Measurements from ENCODE around the gene SLC45A2.

SLC45A2 gene

DNA sequence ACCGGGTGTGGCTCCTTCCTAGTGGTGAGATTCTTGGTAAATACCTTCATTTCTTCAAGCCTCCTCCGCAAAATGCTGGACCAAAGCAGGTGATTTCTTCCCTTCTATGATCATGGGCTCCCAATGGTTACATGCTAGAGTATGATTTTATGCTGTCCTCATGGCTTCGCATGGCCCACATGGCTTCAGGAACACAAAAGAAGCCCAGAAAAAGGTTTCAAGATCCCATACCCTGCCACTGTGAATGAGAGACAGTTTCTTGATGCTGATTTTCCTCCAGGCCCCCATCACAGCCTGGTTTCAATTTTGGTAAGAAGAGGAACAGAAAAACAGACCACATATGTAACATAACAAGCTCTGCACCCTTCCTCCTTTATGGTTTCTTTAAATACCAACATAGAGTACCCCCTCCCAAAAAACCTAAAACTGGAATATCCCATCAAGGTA is 50.7 kb downstream of the SLC45A2 start:
- H3K4me3 ChIP-seq (replicated peaks; ENCODE audit: low read depth, low read length): no peak overlapping the region
- TF ChIP-seq, protein P1, sequence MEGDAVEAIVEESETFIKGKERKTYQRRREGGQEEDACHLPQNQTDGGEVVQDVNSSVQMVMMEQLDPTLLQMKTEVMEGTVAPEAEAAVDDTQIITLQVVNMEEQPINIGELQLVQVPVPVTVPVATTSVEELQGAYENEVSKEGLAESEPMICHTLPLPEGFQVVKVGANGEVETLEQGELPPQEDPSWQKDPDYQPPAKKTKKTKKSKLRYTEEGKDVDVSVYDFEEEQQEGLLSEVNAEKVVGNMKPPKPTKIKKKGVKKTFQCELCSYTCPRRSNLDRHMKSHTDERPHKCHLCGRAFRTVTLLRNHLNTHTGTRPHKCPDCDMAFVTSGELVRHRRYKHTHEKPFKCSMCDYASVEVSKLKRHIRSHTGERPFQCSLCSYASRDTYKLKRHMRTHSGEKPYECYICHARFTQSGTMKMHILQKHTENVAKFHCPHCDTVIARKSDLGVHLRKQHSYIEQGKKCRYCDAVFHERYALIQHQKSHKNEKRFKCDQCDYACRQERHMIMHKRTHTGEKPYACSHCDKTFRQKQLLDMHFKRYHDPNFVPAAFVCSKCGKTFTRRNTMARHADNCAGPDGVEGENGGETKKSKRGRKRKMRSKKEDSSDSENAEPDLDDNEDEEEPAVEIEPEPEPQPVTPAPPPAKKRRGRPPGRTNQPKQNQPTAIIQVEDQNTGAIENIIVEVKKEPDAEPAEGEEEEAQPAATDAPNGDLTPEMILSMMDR (IDR thresholded peaks at IDR 0.05; ENCODE audit: low read depth, low read length, missing control alignments): no peak
- DNase-seq (ENCODE audit: extremely low read depth, low read depth): no peak

DNA sequence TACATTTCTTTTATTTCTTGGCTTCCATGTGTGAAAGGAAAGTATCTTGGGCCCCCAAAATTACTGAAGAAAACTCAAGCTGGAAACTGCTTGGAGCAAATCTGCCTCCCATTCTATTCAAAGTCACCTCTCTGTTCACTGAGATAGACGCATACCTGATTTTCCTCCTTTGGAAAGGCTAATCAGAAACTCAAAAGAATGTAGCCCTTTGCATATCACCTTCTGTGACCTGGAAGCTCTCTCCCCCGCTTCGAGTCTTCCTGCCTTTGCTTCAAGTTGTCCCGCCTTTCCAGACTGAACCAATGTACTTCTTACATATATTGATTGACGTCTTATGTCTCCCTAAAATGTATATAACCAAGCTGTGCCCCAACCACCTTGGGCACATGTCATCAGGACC is 53.4 kb downstream of the SLC45A2 start:
- DNase-seq (ENCODE audit: extremely low read depth, low read depth): no peak
- TF ChIP-seq, protein P1 (IDR thresholded peaks at IDR 0.05; ENCODE audit: low read depth, low read length, missing control alignments): no peak

DNA sequence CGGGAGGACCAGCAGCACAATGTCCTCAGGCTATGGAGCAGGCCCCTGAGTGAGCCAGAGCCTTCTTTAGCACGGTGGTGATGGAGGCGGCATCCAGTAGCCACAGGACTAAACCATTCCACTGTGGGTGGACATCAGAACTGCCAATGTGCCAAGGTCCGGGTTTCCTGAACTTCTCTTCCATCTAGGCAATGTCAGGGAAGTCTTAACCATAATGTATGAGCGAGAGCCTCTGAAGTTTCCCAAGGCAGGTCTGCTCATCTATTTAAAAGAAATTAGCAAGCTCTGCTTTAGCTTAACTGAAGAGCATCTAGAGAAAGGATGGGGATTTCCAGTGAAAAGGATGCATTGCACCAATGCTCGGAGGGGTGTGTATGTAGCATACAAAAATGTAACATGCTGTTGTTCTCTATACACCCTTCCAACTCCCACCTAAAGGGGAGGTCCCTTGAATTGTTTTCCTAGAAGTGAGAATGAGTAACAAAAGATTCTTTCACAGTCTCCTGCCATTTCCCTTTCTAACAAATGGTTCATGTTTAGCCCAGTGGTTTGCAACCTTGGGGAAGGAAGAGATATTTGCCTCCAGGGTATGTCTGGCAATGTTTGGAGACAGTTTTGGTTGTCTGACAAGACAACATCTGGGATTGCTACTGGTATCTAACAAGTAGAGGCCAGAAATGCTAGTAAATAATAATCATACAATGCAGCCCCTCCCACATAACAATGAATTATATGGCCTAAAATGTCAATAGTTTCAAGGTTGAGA is 54.4 kb downstream of the SLC45A2 start:
- no peak overlapping the region for H3K4me3 ChIP-seq (replicated peaks; ENCODE audit: low read depth, low read length)
- DNase-seq (ENCODE audit: extremely low read depth, low read depth): no peak
- TF ChIP-seq, protein P1 (IDR thresholded peaks at IDR 0.05; ENCODE audit: low read depth, low read length, missing control alignments): no peak

More for the DNA sequence above, 53.4 kb downstream of the SLC45A2 start:
- no peak overlapping the region for H3K4me3 ChIP-seq (replicated peaks; ENCODE audit: low read depth, low read length)

DNA sequence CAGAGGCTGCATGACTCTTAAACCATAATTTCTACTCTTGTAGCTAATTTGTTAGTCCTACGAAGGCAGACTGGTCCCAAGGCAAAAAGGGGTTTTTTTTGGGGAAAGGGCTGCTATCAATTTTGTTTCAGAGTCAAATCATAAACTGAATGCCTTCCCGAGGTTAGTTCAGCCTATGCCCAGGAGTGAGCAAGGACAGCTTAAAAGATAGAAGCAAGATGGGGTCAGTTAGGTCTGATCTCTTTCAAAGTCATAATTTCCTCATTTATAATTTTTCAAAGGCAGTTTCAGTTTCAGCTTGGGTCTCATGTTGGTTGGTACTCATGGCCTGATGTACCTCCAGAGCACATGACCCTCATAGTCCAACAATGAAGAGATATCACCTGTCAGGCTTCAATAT is 56.2 kb downstream of the SLC45A2 start:
- H3K4me3 ChIP-seq (replicated peaks; ENCODE audit: low read depth, low read length): no peak overlapping the region
- DNase-seq (ENCODE audit: extremely low read depth, low read depth): no peak
- TF ChIP-seq, protein P1 (IDR thresholded peaks at IDR 0.05; ENCODE audit: low read depth, low read length, missing control alignments): no peak

DNA sequence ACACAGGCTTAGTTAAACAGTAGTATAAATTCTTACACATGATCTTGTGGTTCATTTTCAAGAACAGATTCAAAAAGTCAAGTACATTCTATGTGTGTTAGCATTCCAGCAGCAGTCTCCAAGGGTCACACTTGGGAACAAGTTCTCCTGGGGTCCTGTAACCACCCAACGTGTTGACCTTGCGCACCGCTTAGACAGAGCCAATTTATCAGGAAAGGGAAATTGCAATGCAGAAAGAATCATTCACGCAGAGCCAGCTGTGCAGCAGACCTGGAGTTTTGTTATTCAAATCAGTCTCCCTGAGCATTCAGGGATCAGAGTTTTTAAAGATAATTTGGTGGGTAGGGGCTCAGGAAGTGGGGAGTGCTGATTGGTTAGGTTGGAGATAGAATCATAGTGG is 56.8 kb downstream of the SLC45A2 start:
- no peak for DNase-seq (ENCODE audit: extremely low read depth, low read depth)
- TF ChIP-seq, protein P1 (IDR thresholded peaks at IDR 0.05; ENCODE audit: low read depth, low read length, missing control alignments): no peak
- no peak overlapping the region for H3K4me3 ChIP-seq (replicated peaks; ENCODE audit: low read depth, low read length)

DNA sequence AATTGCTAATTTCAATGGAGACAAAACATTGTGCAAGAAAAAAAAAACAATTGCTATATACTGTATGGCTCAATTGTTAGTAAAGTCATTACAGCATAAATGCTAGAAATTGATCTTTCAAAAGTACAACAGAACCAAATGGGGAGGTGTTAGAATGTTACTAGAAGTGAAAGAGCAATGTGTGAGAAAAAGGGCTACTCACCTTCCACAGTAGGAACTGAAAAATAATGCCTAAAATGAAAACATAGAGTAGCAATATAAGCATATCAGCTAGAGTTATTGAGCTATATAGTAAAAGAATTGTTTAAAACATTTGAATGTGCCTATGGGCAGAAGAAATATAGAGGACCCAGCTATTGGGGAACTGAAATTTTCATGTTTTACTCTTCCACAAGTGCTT is 59.2 kb downstream of the SLC45A2 start:
- no peak for DNase-seq (ENCODE audit: extremely low read depth, low read depth)
- TF ChIP-seq, protein P1 (IDR thresholded peaks at IDR 0.05; ENCODE audit: low read depth, low read length, missing control alignments): no peak
- H3K4me3 ChIP-seq (replicated peaks; ENCODE audit: low read depth, low read length): no peak overlapping the region
